HG03354 (cell line): ENCODE measurements around the gene RNF220.

Experiments
- ATAC-seq: cut with Tn5 transposase; IDR thresholded peaks from one replicate; pipeline ENCODE4 v1.9.1; 2021; ENCODE audit warnings: mild to moderate bottlenecking; ENCODE audit not compliant: unreplicated experiment, poor library complexity, severe bottlenecking

RNF220 gene

DNA sequence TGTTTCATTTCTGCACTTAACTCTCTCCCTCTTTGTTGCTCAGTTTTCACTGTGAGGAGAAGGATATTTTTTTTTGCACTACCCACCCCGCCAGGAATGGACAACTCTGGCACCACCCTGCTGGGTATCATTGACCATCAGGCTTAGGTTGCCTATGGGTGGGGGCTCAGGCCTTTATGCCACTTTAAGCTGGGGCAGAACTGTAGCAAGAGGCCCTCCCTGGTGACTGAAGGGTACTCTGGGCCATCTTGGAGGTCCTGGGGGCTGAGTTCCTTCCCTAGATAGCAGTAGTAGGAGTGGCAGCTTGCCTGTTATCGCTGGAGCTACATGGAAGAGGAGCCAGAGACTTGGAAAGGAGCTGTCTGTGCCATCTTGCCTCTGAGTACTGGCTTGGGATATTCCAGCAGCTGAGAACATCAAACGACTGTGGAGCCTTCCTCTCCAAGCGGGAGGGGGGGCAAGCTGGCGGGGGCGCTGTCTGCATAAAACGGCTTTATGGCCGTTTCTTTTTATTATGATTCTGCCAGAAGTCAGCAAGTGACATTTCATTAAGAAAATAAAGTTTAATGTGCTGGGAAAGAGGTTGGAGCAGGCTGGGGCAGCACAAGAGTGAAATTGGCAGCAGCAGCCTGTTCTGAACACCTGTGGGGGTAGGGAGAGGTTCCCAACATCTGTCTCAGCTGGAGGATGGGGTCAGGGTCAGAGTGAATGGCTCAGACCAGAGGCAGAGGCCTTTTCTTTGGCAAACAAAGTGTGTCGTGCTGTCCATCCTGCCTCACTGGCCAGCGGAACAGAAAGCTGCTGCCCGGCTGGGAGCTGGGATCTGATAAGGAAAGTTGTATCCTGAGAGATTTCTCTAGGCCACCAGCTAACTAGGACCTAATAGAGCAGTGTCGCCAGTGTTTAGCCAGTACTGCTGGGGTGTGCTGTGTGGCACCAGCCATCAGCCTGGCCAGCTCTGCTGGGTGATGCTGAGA lies 236.4 kb downstream of the RNF220 start:
- ATAC-seq, result no peak

DNA sequence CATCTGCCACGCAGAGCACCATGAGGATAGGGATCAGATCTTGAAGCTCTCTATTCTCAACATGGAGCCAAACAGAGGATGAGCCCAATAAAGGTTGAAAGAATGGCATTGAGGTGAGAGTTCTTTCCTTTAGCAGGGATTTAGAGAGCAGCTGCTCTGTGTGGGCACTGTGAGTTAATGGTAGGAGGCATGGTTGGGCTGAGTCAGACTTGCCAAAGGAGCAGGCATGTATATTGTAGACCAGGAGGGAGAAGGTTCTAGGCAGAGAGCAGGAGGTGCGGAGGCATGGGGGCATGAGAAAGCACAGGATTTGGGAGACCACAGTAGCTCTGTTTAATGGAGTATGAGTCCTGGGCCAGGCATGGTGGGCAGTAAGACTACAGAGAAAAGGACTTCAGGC lies 237.2 kb downstream of the RNF220 start:
- ATAC-seq, result no peak

GRCh38 chr1:44642925-44643324 lies 237.9 kb downstream of the RNF220 start:
- ATAC-seq, result no peak

- ATAC-seq, result no peak
These were observed 238.8 kb downstream of the RNF220 start for GRCh38 chr1:44643721-44644334.

- ATAC-seq, result no peak
These were observed 239.8 kb downstream of the RNF220 start for GRCh38 chr1:44644806-44645205.

- no peak for ATAC-seq
These were observed 240.6 kb downstream of the RNF220 start for GRCh38 chr1:44645476-44646244.

- no peak for ATAC-seq
These were observed 241.4 kb downstream of the RNF220 start for GRCh38 chr1:44646261-44647110.

DNA sequence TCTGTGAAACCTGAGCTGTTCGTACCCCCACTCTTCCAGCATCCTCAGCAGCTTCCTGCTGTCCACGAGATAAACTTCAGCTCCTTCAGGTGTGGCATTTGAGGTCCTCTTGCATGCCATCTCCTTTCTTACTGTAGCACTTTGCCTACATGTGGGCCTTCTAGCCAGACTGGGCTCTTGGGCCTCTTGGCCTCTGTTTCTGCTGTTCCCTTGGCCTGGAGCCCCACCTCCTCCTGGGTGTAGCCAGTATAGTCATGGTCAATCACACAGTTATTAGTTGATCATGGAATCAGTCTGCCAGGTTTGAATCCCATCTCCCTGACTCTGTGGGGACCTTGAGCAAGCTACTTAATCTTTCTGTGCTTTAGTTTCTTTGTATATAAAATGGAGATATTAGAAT lies 242.8 kb downstream of the RNF220 start:
- no peak for ATAC-seq

- no peak for ATAC-seq
These were observed 243.6 kb downstream of the RNF220 start for GRCh38 chr1:44648529-44649250.

DNA sequence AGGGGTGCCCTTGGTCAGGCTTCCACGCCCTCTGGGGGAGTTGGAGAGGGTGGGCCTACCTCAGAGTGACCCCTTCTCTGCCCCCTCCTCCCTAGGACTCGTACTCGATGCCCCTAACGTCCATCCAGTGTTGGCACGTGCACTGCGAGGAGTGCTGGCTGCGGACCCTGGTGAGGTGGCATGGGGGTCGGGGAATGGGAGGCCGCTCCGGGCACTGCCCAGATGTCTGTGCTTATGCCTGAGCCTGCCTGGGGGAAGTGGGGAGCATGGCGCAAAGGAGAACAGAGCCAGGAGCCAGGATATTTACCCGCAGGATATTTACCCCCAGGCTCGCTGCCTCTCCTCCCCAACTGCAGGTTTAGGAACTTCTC lies 244.7 kb downstream of the RNF220 start:
- ATAC-seq, result no peak

GRCh38 chr1:44650159-44650831 lies 245.2 kb downstream of the RNF220 start:
- no peak for ATAC-seq

DNA sequence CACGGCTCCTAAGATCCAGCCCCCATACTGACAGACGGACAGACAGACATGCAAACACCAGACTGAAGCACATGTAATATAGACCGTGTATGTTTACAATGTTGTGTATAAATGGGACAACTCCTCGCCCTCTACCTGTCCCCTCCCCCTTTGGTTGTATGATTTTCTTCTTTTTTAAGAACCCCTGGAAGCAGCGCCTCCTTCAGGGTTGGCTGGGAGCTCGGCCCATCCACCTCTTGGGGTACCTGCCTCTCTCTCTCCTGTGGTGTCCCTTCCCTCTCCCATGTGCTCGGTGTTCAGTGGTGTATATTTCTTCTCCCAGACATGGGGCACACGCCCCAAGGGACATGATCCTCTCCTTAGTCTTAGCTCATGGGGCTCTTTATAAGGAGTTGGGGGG lies 246.0 kb downstream of the RNF220 start:
- ATAC-seq, result no peak

- peak; percentile 72 for ATAC-seq
These were observed 247.5 kb downstream of the RNF220 start for GRCh38 chr1:44652445-44653106.

DNA sequence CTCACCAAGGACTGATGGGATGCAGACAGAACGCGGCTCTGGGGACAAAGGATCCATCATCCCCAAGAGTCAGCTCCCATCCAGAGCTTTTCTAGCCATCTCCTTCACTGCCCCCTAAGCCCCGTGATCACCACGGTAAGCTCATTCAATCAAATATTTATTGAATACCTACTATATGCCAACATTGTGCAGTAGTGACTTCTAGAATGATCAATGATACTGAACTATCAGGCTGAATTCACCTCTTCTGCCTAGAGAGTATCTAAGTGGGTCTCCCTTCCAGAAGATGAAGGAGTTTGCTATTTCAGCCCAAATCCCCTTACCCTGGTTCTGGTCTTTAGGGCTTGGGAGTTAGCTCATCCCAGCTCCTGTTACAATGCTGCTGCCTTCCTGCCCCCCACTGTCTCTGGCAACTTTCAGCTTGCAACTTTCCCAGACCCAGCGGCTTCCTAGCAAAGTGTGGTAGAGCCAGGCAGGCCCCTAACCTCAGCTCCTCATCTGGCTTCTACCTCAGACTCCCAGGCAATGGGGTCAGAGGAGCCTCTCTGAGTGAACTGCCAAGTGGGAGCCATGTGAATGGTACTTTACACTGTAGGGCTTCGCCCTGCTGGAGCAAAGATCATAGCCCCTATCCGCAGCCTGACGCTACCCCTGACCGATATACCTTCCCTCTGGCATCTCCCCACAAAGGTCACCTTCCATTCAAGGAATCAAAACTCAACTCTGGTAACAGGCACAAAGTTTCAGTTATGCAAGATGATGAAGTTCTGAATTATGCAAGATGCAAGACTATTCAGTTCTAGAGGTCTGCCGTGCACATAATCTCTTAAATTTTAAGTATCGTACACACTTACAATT lies 248.3 kb downstream of the RNF220 start:
- no peak for ATAC-seq

GRCh38 chr1:44654621-44655187 lies 249.6 kb downstream of the RNF220 start:
- ATAC-seq, result no peak

GRCh38 chr1:44655609-44656008 lies 250.6 kb downstream of the RNF220 start:
- no peak for ATAC-seq

DNA sequence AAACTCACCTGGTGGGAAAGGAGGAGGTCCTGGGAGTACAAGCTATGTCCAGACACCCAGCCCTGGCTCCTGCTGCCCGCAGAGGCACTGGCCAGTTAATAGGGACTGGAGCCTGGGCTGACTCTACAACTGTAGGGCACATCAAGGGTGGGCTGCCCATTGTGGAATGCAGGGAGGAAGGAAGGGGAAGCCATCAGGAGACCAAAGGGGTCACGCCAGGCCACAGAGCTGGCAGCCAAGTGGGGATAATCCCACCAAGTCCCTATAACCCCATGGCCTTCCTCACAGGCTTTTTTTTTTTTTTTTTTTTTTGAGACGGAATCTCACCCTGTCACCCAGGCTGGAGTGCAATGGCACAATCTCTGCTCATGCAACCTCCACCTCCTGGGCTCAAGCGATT lies 254.5 kb downstream of the RNF220 start:
- ATAC-seq, result no peak
